ENCODE measurements around the gene FNBP1. TPM values are rescaled to one million over a fixed set of nuclear protein-coding genes. Genes with fewer than 3 reads are reported as not detected.

Gene FNBP1
- total and polyA plus RNA-seq, 2 of the 8 experiments (the other 6 are each of a cell fraction or from before 2014, with no cell fraction given): 7.2 to 40.9 TPM

- no peak for FAIRE-seq
- H3K36me3 ChIP-seq (ENCODE audit: control insufficient read depth in 2 of 4, insufficient read depth in 4 of 4, low read length in 3 of 4): peaks cover 0 to 6% (median 0%) of the 10 kb centered on the region in 4 experiments; a peak in 3 of 8 replicates
- TF ChIP-seq SIRT6 (IDR thresholded peaks at IDR 0.05; ENCODE audit: low read length) (no peak), SUZ12 (IDR thresholded peaks at IDR 0.05; ENCODE audit: low read length) (no peak), RBBP5 (IDR thresholded peaks at IDR 0.05; ENCODE audit: borderline replicate concordance, low read depth, low read length) (no peak), POU5F1 (IDR thresholded peaks at IDR 0.05; ENCODE audit: low read depth, low read length) (no peak), SAP30 (IDR thresholded peaks at IDR 0.05; ENCODE audit: insufficient read depth, insufficient replicate concordance, low read length) (no peak), SP4 (IDR thresholded peaks at IDR 0.05; ENCODE audit: low read length) (no peak), EGR1 (IDR thresholded peaks at IDR 0.05; ENCODE audit: borderline replicate concordance, low read depth, low read length) (no peak), RXRA (IDR thresholded peaks at IDR 0.05; ENCODE audit: insufficient read depth, low read depth, low read length) (no peak), TAF1 (IDR thresholded peaks at IDR 0.05; ENCODE audit: low read depth, low read length) (no peak), GABPA (IDR thresholded peaks at IDR 0.05; ENCODE audit: borderline replicate concordance, insufficient read depth, low read length) (no peak), CREB1 (IDR thresholded peaks at IDR 0.05) (no peak), CEBPB (IDR thresholded peaks at IDR 0.05; ENCODE audit: low read depth, low read length) (no peak), EZH2 (IDR thresholded peaks at IDR 0.05; ENCODE audit: low read depth, low read length, severe bottlenecking) (no peak), HDAC6 (IDR thresholded peaks at IDR 0.05; ENCODE audit: low read depth, low read length) (no peak), CHD1 (IDR thresholded peaks at IDR 0.05; ENCODE audit: low read depth, low read length) (no peak), KDM4A (IDR thresholded peaks at IDR 0.05; ENCODE audit: low read depth, low read length, severe bottlenecking) (no peak)
These were observed 181.6 kb downstream of the FNBP1 start for GRCh38 chr9:129861447-129861827.

More at GRCh38 chr9:129861447-129861827, 181.6 kb downstream of the FNBP1 start:
- Histone ChIP-seq H3K18ac (ENCODE audit: extremely low read depth, low read length) (no peak overlapping the region), H3K9ac (replicated peaks in 1 of 4; ENCODE audit: extremely low read depth in 1 of 4, low read depth in 3 of 4, low read length in 3 of 4) (0 out of 7 replicates have a peak overlapping the region, but pooled peaks of 1 of the 4 experiments have one; percentile 7), H3K9me3 (ENCODE audit: insufficient read depth in 2 of 2, low read depth in 1 of 2, low read length in 1 of 2) (no peaks in the 10 kb centered on the region), H2BK120ac (replicated peaks; ENCODE audit: low read depth, low read length) (no peak overlapping the region), H3K4me3 (ENCODE audit: extremely low read depth in 1 of 4, insufficient read depth in 2 of 4, low read depth in 3 of 4, low read length in 4 of 4) (no peak overlapping the region), H3K4me2 (ENCODE audit: insufficient read depth in 1 of 2, low read depth in 2 of 2, low read length in 2 of 2) (no peak overlapping the region), H3K79me1 (ENCODE audit: low read depth, low read length) (no peaks in the 10 kb centered on the region), H2BK15ac (ENCODE audit: low read length) (no peak overlapping the region), H2BK5ac (ENCODE audit: low read depth, low read length) (no peak overlapping the region), H4K91ac (replicated peaks; ENCODE audit: insufficient read length, low read length) (no peak overlapping the region), H3K14ac (ENCODE audit: insufficient read length) (no peak overlapping the region), H2AFZ (ENCODE audit: low read length) (no peak overlapping the region), H3K23ac (ENCODE audit: insufficient read length) (no peak overlapping the region), H4K8ac (ENCODE audit: extremely low read depth, insufficient read depth, low read length) (no peak overlapping the region), H3K27me3 (replicated peaks in 1 of 4; ENCODE audit: control insufficient read depth in 3 of 4, extremely low read depth in 1 of 4, insufficient read depth in 3 of 4, low read length in 3 of 4) (no peaks in the 10 kb centered on the region), H3K23me2 (ENCODE audit: low read depth, low read length) (no peaks in the 10 kb centered on the region), H4K20me1 (replicated peaks in 1 of 2; ENCODE audit: control insufficient read depth in 1 of 2, insufficient read depth in 2 of 2, low read length in 2 of 2) (peaks cover 3 to 4% of the 10 kb centered on the region in 2 experiments), H3K4ac (replicated peaks; ENCODE audit: insufficient read length, low read depth, low read length) (no peak overlapping the region), H3K56ac (replicated peaks; ENCODE audit: insufficient read length, low read depth, low read length) (no peak overlapping the region), H2BK20ac (ENCODE audit: low read length) (no peak overlapping the region), H4K5ac (ENCODE audit: insufficient read length, low read depth, low read length) (no peak overlapping the region), H3K27ac (ENCODE audit: low read depth, low read length) (no peak overlapping the region), H3K4me1 (replicated peaks in 1 of 4; ENCODE audit: control insufficient read depth in 3 of 4, insufficient read depth in 4 of 4, low read length in 3 of 4) (no peaks in the 10 kb centered on the region), H2BK12ac (ENCODE audit: low read depth, low read length) (no peak overlapping the region), H3K79me2 (ENCODE audit: control insufficient read depth in 1 of 2, insufficient read depth in 2 of 2, low read length in 2 of 2) (no peaks in the 10 kb centered on the region), H2AK5ac (ENCODE audit: low read depth, low read length) (no peak overlapping the region)
- POLR2A ChIA-PET (ENCODE audit: partially characterized antibody): no interaction called here
- 89% methylated on average over 11 of the region's 12 CpGs; no CpG with 5 or more reads in 1 of the 2 experiments for WGBS, 2 experiments (ENCODE audit: extremely low coverage in 1 of 2, insufficient coverage in 1 of 2, insufficient read length in 1 of 2, insufficient replicate concordance in 2 of 2, low coverage in 1 of 2, low lambda C conversion rate in 2 of 2, missing lambda C conversion rate in 1 of 2)
- CTCF ChIA-PET (ENCODE audit: partially characterized antibody): interaction anchor here (0.6 to 1.3 kb wide), 2 partner anchors 19 to 24 kb away, joined by 3 to 5 read pairs; no protein-coding TSS in a partner anchor
- no peak for DNase-seq (ENCODE audit: low read depth in 1 of 2, low spot score in 2 of 2)
